GM20431 (cell line): ENCODE data around the gene PXDN.
"Not testable (repeated sequence)": the region's sequence is repeated elsewhere in the genome, so short reads cannot be mapped to it uniquely, and the experiment has no call there.

Experiments
- in situ Hi-C: fragments of 300-500 bp; cut with MseI, MboI; formaldehyde crosslinking; loops from one replicate; pipeline ENCODE4 v1.15.0; 2020; ENCODE audit warnings: low sequenced_read_pairs; ENCODE audit not compliant: unreplicated experiment

Gene PXDN

DNA sequence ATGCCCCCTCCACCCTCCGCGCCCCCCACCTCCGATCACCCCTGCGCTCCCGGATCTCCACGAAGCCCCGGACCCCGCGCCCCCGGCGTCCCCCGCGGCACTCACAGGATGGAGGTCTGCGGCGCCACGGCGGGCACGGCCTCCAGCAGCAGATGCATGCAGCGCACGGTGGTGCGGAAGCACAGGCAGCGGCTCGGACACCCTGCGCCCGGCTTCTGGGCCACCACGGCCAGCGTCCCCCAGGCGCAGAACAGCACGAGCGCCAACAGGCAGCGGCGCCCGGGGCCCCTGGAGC, 217 bp downstream of the PXDN start:
- in situ Hi-C loops: no loop called here

DNA sequence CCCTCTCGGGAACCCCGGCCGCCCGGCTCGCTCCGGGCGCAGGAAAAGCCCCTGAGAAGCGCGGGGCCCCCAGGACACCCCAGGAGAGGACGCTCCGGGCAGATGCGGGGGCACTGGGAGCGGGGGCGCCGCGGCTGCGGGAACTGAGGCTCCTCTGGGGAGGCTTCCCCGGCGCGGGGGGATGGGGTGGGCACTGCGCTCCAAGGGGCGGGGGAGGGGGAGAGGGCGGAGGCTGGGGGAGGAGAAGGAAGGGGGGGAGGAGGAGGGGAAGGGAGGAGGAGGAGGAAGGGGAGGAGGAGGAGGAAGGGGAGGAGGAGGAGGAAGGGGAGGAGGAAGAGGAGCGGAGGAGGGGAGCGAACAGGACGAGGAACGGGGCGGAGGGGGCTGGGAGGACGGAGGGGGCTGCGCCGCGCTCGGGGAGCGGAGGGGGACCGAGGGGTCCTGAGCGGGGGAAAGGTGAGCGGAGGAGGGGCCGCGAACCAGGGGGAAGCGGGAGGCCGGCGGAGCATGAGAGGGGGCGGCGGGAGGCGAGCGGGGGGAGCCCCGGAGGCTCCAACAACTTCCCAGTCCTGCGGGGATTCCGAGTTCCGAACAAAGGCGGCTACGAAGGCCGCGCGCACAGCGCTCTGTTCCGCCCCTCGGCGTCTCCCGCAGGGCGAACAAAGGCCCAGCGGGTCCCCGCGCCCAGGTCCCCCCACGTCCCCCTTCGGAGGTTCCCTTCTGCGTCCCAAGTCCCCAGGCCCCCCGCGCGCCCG, 742 bp downstream of the PXDN start:
- in situ Hi-C loops: no loop called here

GRCh38 chr2:1742681-1743395, 1.5 kb downstream of the PXDN start:
- in situ Hi-C loops: no loop called here

GRCh38 chr2:1742301-1742680, 2.0 kb downstream of the PXDN start:
- in situ Hi-C loops: no loop called here

- in situ Hi-C loops: no loop called here
Observed at GRCh38 chr2:1741851-1742250, 2.5 kb downstream of the PXDN start.

- in situ Hi-C loops: no loop called here
Observed at GRCh38 chr2:1740716-1741589, 3.4 kb downstream of the PXDN start.

DNA sequence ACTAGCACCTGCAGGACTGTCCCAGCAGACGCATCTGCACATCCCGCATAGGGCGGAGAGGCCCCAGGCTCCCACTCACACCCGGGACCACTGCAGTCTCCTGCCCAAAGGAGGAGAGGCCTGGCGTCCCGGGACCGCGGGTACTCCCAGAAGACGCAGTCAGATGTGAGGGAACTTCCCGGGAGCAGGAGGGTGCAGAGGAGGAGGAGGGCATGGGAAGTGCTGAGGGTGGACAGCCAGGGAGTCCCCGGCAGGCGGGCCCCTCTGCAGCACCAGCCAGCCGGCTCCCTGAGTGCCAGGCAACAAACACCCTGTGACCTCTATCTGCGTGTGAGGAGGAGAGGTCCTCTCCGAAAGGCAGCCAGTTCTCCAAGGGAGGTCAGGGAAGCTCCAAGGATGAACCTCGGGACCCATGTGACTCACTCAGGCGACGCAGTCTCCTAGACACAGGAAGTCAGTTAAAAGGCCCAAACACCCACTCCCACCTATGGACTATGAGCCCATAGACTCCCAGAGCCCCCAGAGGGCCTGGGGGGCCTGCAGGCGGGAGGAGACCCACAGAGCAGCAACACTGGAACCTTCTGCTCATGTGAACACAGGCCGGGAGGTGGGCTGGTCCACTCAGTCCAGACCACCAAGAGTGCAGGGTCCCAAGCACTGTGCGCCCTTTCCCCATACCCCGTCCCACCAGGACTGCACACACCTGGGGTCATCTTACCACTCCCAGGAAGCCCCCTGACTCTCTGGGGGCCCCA, 4.2 kb downstream of the PXDN start:
- in situ Hi-C loops: no loop called here

DNA sequence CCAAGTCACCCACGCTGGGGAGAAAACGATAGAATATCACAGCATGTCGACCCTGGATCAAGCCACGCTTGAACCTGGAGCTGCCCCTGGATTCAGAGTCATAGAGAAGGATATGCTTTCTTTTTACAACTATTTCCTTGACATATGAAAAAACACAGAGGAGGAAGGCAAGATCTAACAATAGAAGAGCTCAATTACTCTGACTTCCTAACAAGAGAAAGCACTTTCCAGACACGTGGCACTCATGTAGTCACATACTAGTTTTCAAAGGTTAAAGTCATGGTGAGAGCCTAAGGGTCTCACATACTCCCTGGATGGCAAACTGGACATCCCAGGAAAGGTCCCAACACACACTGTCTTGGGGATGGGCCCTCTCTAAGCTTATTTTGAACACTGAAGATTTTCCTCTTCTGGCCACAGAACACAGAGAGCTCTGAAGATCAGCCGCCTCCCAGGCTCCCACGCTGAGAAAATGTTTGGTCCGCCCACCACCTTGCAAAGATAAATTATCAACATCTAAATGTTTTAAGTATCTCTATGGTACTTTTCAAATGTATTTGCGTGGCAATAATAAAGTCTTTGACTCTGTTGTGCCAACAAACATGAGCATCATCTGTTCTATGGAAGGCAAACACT, 4.9 kb downstream of the PXDN start:
- in situ Hi-C loops: no loop called here

DNA sequence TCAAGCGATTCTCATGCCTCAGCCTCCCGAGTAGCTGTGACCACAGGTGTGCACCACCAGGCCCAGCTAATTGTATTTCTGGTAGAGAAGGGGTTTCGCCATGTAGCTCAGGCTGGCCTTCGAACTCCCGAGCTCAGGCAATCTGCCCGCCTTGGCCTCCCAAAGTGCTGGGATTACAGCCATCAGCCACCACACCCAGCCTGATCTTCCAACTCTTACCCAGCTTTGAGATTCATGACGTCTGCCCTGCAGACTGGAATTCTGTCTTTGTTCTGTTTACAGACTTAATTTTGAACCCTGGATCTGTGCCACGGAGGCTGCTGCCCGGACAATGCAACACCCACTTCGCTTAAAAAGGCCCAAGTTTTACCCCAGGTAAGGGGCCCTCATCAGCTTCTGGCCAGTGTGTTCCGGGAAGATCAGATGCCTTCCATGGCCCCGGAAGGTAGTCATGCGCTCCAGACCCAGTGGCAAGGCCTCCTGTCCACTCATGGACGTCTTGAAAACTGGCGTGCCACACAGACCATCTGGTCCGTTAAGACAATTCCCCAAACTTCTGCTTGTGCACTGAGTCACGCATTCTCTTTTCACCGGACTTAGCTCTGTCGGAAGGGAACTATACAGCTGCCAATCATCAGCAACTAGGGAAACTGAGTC, 5.5 kb downstream of the PXDN start:
- in situ Hi-C loops: no loop called here

- in situ Hi-C loops: no loop called here
Observed at GRCh38 chr2:1738163-1738562, 6.2 kb downstream of the PXDN start.

- in situ Hi-C loops: no loop called here
Observed at GRCh38 chr2:1736997-1737480, 7.3 kb downstream of the PXDN start.

- in situ Hi-C loops: no loop called here
Observed at GRCh38 chr2:1736045-1736444, 8.3 kb downstream of the PXDN start.

GRCh38 chr2:1733298-1733697, 11.0 kb downstream of the PXDN start:
- in situ Hi-C loops: not testable (repeated sequence)

DNA sequence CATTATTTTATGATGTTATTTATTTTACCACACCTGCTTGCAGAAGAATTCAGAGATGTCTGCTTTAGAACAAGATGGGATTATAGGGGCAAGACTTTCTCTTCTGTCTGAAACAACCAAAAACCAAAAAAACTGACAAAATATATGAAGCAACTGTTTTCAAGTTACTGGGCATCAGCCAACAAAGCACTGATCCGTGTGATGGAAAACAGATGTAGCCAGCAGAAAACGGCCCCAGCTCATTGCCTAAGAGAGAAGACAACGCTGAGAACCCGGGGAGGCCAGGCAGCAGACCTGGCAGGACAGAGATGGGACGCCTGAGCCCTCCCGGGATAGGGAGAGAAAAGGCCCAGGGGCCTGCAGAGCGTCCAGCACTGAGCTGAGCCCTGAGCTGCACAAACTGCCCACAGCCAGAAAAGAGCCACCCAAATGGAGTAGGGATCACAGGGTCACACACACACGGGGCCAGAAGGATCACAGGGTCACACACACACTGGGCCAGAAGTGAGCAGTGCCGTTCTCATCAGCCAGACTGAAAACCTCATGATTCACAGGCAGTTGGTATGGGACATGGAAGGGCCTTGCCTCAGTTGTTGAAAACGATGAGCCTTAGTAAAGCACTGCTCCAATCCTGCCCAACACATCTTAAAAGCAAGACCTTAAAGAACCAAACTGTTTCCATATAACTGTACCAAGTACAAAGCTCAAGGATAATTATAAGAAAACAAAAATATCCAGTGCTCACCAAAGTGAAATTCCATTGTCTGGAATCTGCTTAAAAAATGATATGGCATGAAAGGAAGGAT, 12.1 kb downstream of the PXDN start:
- in situ Hi-C loops: no loop called here

DNA sequence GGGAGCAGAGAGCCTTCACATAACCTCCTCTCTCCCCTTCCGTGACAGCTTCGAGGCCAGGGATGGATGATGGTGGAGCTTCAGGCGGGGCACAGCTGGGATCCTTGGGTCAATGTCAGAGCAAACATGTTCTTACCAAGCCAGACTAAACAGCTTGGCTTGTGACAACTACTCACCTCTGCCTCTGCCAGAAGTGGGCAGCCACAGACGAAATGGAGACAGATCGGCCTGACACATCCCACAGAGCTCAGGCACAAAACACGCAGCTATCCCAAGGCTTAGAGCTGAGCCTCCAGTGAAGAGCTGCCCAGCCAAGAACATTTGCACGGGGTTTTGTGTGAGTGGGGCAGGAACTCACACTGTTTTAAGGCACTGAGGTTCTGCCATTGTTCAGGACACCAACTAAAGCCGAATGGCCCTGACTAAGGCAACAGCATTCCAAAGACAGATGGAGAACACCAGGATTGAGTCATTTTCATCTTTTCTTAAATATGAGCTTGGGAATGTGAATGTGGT, 12.8 kb downstream of the PXDN start:
- in situ Hi-C loops: no loop called here

DNA sequence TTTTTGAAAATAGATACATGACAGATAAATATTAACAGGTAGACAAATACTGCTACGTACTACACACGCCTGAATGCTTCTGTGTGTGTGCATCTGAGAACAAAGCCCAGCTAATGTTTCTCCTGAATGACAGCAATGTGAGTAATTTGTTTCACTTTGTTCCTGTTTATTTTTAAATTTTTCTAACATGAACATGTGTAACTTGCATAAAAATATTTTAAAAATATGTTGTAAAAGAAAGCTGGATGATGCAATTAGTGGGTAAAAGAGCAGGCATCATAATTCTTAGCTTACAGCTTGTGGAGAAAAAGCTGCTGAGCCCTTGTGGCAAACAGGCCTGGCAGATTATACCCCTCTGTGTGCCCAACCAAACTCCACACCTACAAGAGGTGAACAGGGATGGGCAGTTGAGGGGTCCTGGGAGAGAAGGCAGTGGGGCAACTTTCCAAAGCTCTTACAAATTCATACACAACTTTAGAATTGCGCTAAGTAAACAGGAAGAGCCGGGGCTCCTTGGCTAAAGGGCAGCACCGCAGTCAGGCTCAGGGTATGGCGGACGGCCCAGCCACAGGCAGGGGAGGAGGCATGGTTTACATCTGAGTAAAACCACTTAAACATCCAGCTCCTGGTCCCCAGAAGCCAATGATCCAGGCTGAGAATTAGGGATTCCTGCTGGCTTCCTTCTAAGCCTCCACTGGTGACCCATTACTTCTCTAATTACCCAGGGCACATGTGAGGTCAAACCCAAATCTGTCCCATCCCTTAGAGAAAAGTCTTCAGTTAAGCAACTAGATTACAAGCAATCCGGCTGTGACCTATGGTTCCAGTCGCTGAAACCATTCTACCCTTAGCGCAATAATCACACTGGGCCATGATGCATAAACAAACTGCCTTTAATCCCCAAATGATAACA, 14.0 kb downstream of the PXDN start:
- in situ Hi-C loops: no loop called here

GRCh38 chr2:1729242-1729641, 15.1 kb downstream of the PXDN start:
- in situ Hi-C loops: no loop called here
